GM19240 (cell line): ENCODE data around the gene UBASH3A.
"Not testable (repeated sequence)": the region's sequence is repeated elsewhere in the genome, so short reads cannot be mapped to it uniquely, and the experiment has no call there.

Source experiments
- DNase-seq: peaks from one replicate; pipeline ENCODE4 v3.0.0; 2011; ENCODE audit warnings: low spot score; ENCODE audit not compliant: insufficient read length

The UBASH3A gene

DNA sequence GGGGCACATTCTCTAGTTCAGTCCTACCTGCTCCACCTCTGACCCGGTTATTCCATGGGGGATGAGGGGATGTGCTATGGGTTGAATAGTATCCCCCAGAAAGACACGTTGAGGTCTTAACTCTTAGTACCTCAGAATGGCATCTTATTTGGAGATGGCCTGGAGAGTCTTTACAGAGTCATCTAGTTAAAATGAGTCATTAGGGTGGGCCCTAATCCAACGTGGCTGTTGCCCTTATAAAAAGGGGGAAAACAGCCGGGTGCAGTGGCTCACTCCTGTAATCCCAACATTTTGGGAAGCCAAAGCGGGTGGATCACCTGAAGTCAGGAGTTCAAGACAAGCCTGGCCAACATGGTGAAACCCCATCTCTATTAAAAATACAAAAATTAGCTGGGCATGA is 13.5 kb upstream of the UBASH3A start:
- DNase-seq = no peak

GRCh38 chr21:42390696-42391095 is 13.0 kb upstream of the UBASH3A start:
- DNase-seq = no peak

DNA sequence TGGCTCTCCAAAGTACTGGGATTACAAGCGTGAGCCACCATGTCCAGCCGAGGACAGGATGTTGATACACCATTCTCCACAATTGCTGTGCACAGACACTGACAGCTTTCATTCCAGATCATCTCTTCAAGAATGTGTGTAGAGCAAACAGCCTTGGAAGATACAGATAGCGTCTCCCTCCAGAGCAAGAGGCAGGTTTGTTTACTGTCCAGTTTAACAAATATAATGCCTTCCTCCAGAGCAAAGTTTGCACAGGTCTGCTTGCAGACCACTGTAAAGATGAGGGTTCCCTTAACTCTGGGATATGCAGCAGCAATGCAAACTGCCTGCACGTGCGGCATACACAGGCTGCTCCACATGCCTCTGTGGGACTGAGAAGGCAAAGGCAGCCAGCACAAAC is 12.4 kb upstream of the UBASH3A start:
- no peak for DNase-seq

DNA sequence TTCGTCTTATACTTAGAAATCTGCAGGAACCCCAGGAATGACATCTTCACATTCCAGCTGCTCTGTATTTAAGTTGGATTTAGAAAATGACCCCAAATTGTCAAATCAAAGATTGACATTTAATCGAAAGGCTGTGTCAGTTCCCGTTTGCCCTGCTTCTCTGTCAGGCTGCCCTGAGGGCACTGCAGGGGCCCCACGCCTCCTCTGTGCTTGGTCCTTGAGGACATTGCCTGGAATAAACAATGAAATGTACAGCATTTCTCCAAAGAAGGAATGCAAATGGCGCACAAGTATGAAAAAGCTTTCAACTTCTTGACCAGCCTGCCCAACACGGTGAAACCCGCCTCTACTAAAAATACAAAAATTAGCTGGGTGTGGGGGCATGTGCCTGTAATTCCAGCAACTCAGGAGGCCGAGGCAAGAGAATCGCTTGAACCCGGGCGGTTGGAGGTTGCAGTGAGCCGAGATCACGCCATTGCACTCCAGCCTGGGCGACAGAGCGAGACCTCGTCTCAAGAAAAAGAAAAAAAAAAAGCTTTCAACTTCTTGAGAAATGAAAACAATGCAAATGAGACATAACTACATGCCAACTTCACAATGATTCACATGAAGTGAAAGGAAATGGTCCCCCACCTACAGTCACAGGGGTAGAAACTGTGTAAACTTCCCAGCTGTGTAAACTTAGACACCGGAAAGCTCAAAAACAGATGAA is 10.8 kb upstream of the UBASH3A start:
- peak; percentile 52 for DNase-seq

DNA sequence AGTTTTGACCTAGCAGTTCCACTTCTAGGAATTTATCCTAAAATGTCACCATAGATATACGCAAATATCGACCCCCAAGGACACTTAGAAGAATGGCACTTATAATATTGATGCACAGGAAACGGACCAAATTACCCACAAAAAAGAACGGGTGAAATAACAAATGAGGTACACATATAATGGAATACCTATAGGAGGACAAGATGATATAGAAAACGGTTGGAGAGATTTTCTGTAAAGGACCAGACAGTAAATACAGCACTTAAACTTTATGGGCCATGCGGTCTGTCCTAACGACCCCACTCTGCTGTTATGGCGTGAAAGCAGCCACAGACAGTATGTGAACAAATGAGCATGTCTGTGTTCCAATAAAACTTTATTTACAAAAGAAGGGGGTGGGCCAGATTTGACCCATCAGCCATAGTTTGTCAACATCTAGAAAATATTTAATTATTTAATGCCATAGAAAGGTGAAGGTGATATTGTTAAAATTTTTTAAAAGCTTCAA is 10.2 kb upstream of the UBASH3A start:
- DNase-seq = no peak

DNA sequence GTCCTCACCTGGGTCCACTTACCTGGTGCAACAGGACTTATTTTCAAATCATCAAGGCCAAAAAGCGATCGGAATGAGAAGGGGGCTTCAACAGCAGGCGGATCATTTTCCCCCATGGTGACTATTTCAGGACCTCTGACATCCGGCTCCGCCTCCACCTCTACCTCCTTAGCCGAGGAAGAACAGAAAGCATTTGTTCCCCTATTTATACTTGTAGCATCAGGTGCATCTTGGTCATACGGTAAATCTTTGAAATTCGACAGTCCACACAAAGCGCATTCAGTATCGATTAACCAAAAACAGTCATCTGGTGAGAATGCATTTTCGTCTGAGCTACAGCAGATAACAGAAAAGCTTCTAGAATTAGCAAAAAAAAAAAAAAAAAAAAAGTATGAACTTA is 8.4 kb upstream of the UBASH3A start:
- DNase-seq = no peak

DNA sequence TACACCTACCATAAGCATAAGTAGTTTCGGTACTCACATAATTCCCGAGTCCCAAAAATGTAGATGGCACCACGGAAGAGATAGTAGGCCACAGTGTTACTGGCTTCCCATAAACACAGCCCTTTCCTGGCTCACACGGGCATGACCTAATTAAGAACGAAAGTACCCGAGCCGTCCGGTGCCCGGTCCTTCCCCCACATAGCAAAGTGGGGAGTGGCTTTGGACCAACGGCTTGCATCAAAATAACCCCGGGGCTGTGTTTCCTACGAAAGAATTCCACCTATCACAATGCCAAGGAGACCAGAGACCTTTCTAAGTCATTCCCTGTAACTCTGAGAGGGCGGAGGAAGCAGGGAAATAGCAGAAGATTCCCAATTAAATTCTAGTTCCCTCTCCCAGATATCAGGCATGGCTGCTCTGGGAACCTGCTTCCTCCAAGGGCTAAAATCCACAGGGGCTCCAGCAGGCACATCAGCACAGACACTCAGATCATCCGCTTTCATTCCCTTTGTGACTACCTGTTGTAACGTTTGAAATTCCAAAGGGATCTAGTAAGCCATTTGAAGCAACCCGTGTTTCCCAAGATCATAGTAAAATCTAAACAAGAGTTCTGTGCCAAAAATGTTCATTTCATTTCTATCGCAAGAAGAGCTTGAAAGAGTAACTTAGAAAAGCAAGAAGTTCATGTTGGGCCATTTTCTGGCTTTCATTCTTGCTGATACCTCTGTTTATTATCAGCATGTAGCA is 7.6 kb upstream of the UBASH3A start, which contains the start of gene TMPRSS3:
Gene TMPRSS3 (minus strand): TSS at position 148 of the 747 bp plus-strand sequence. CDS start 635 bp downstream, outside the sequence.
- DNase-seq = no peak

- no peak for DNase-seq
Observed at GRCh38 chr21:42396799-42397745, 6.6 kb upstream of the UBASH3A start.

GRCh38 chr21:42397746-42398394 is 5.8 kb upstream of the UBASH3A start:
- DNase-seq = no peak

DNA sequence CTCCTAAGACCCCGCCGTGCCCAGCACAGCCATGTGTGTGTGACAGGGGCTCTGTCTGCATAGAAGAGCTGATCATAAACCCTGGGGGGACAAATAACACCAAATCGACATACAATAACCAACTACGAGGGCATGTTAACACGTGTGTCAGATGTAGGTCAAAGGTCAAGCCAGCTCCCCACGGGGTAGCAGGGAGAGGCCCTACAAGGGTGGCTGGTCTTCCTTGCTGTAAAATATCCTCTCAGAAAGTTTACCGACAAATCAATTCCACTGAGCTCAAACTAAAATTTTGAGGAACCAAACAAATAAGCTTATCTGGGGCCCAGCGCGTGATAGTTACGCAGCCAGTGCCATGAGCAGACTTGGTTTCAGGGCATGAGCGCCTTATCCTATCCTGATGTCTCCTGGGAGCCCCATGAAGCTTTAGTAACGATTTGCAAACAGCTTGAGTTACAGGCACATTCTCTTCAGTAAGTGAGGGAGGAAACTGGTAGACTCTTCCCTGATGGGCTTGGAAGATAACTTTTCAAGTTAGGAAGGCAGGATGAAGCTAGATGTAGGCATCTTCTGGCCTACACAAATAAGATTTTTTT is 5.2 kb upstream of the UBASH3A start:
- no peak for DNase-seq

DNA sequence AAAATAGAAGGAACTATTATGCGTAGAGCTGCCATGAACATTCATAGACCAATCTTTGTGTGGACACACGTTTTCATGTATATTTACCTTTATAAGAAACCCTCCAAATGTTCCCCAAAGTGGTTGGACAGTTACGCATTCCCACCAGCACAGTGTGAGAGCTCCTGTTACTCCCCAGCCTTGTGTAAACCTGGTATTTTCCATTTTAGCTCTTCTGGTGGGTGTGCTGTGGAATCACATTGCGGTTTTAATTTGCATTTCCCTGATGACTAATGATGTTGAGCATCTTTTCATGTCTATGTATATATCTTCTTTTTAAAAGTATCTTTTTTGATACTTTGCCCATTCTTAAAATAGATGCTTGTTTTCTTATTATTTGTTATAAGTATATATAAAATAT is 3.2 kb upstream of the UBASH3A start:
- no peak for DNase-seq

GRCh38 chr21:42401154-42401553 is 2.5 kb upstream of the UBASH3A start:
- no peak for DNase-seq

DNA sequence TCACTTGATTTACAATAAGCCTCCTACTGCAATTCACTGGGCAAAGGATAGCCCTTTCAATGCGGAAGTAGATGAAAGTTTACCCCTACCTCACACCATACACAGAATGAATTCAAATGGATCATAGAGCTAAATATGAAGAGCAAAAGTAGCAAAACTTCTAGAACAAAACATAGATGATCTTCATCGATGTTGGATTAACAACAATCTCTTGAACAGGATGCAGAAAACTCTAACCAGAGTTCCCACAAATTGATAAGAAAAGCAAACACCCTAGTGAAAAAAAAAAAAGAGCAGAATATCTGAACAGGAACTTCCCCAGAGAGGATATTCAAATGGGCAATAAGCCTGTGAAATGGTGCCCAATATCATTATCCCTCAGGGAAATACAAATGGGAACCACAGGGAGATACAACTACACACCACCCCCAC is 1.9 kb upstream of the UBASH3A start:
- no peak for DNase-seq

GRCh38 chr21:42404539-42404938 is 837 bp downstream of the UBASH3A start:
- no peak for DNase-seq

GRCh38 chr21:42405064-42406013 is 1.6 kb downstream of the UBASH3A start:
- no peak for DNase-seq

- no peak for DNase-seq
Observed at GRCh38 chr21:42406201-42406621, 2.5 kb downstream of the UBASH3A start.

GRCh38 chr21:42406866-42407265 is 3.2 kb downstream of the UBASH3A start:
- no peak for DNase-seq

DNA sequence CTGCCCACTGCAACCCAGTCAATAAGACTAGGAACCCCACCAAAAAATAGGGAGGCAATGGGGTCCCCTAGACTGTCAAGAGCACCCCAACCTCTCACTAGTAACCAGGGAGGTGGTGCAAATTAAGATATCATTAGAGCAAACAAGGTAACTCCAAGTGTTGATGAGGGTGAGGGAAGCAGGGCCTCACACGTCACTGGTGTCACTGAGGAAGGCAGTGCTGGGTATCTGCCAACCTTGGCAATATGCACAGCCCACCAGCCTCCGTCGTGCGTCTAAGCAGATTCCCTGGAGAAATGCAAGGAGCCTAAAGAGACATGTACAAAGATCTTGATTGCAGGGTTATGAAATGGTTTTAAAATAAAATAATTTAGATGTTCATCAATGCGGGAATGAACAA is 3.8 kb downstream of the UBASH3A start:
- no peak for DNase-seq

DNA sequence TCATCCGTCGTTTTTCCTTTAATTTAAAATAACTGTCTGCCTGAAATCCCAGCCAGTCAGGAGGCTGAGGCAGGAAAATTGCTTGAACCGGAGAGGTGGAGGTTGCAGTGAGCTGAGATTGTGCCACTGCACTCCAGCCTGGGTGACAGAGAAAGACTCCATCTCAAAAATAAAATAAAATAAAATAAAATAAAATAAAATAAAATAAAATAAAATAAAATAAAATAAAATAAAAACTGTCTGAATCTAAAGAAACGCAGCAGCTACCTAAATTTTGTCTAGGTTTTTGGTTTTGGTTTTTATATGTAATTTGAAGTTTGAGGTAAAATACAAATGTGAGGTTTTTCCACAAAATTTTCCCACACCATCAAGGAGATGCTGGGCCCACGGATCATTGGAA is 5.0 kb downstream of the UBASH3A start:
- not testable (repeated sequence) for DNase-seq
